TTC549 (cell line): Measurements from ENCODE around the gene KLK2.

Source experiments
- FAIRE-seq: peaks from 2 replicates; lab custom pipeline; 2012; peaks lifted over from hg19 to GRCh38; lab: Jason Lieb, UNC

Gene KLK2

GRCh38 chr19:50850738-50851137 lies 22.5 kb upstream of the KLK2 start:
- no peak for FAIRE-seq

- no peak for FAIRE-seq
These were observed 21.6 kb upstream of the KLK2 start for GRCh38 chr19:50851620-50852019.

GRCh38 chr19:50854636-50855410 lies 18.4 kb upstream of the KLK2 start, which contains the start of gene KLK3:
TSS of gene KLK3 (plus strand) at chr19:50854915. CDS start at chr19:50854956, 41 bp downstream.
- FAIRE-seq = no peak

- FAIRE-seq = no peak
These were observed 15.9 kb upstream of the KLK2 start for GRCh38 chr19:50857366-50857765.

GRCh38 chr19:50858886-50859285 lies 14.4 kb upstream of the KLK2 start:
- no peak for FAIRE-seq

- no peak for FAIRE-seq
These were observed 13.4 kb upstream of the KLK2 start for GRCh38 chr19:50859849-50860248.

GRCh38 chr19:50861010-50861409 lies 12.2 kb upstream of the KLK2 start:
- no peak for FAIRE-seq

GRCh38 chr19:50861496-50862286 lies 11.5 kb upstream of the KLK2 start:
- FAIRE-seq = no peak

GRCh38 chr19:50869479-50869878 lies 3.8 kb upstream of the KLK2 start:
- no peak for FAIRE-seq

GRCh38 chr19:50870417-50871089 lies 2.7 kb upstream of the KLK2 start:
- no peak for FAIRE-seq

- FAIRE-seq = no peak
These were observed 972 bp downstream of the KLK2 start for GRCh38 chr19:50874211-50874610.

GRCh38 chr19:50875795-50876422 lies 2.7 kb downstream of the KLK2 start:
- no peak for FAIRE-seq

GRCh38 chr19:50876456-50876855 lies 3.2 kb downstream of the KLK2 start:
- FAIRE-seq = no peak

- no peak for FAIRE-seq
These were observed 4.1 kb downstream of the KLK2 start for GRCh38 chr19:50877338-50877737.

- no peak for FAIRE-seq
These were observed 5.6 kb downstream of the KLK2 start for GRCh38 chr19:50878851-50879250.

- FAIRE-seq = no peak
These were observed 7.0 kb downstream of the KLK2 start for GRCh38 chr19:50880241-50880640.

- no peak for FAIRE-seq
These were observed 8.9 kb downstream of the KLK2 start for GRCh38 chr19:50882188-50882587.

GRCh38 chr19:50889638-50890037 lies 16.4 kb downstream of the KLK2 start:
- FAIRE-seq = no peak

GRCh38 chr19:50890422-50891252 lies 17.4 kb downstream of the KLK2 start:
- no peak for FAIRE-seq

GRCh38 chr19:50891253-50891625 lies 18.0 kb downstream of the KLK2 start:
- FAIRE-seq = no peak

- FAIRE-seq = no peak
These were observed 20.0 kb downstream of the KLK2 start for GRCh38 chr19:50893047-50893736.
